ENCODE measurements around the gene NKIRAS2.

Gene NKIRAS2

DNA sequence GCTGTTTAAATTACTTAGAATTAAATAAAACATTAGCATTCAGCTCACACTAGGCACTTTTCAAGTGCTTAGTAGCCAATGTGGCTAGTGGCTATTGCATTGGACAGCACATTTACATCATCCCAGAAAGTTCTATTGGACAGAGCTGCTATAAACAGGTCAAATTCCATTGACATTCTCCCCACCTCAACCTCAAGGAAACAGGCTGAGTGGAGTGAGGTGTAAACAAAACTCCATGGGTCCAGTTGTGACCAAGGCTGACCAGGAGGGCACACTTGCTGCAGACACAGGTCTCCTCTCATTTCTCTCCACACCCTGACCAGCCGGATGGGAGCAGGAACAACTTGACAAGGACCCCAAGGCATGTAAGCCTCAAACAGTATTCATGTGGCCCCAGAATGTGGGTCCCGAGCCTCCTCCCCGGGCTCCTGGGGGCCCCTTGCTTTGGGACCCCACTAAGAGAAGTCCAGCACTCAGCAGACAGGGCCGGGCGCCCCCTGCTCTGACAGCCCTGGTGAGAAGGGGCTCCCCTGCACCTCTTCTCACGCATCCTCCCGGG lies 30.0 kb downstream of the NKIRAS2 start:
- no peak for DNase-seq (ENCODE audit: low read depth in 2 of 2)
- TF ChIP-seq, protein P1, sequence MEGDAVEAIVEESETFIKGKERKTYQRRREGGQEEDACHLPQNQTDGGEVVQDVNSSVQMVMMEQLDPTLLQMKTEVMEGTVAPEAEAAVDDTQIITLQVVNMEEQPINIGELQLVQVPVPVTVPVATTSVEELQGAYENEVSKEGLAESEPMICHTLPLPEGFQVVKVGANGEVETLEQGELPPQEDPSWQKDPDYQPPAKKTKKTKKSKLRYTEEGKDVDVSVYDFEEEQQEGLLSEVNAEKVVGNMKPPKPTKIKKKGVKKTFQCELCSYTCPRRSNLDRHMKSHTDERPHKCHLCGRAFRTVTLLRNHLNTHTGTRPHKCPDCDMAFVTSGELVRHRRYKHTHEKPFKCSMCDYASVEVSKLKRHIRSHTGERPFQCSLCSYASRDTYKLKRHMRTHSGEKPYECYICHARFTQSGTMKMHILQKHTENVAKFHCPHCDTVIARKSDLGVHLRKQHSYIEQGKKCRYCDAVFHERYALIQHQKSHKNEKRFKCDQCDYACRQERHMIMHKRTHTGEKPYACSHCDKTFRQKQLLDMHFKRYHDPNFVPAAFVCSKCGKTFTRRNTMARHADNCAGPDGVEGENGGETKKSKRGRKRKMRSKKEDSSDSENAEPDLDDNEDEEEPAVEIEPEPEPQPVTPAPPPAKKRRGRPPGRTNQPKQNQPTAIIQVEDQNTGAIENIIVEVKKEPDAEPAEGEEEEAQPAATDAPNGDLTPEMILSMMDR (IDR thresholded peaks at IDR 0.05; ENCODE audit: low read depth, low read length), result no peak
- peak overlapping the region; percentile 42 to 49 for H3K4me3 ChIP-seq (replicated peaks in 1 of 2; ENCODE audit: low read depth in 2 of 2, low read length in 2 of 2)

DNA sequence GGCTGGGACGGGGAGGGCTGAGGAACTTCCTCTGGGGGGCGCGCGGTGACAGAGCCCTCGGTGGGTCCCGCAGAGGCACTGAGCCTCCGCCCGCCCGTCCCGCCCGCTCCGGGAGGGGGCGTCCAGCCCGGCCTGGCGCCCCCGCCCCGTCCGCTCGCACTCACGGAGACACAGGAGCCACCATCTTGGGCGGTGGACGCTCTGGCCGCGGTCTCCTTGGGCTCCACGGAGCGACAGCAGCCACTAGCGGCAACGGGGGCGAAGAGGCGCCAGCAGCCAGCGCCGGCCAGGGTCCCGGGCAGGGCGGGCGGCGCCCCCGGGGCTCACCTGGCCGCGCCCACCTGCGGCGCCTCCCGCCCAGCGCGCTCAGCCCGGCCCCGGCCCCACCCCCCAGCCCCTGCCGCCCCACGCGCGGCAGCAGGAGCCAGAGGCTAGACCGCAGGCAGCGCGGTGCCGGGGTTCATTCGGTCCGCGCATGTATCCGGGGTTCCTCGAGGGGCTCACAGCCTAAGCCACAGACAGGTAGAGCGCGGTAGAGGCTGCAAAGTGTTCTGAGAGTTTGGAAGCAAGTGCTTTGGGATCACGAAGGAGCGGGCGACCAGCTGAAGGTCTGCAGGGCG lies 30.6 kb downstream of the NKIRAS2 start, which contains the start of gene C17orf113:
C17orf113 (minus strand) TSS at position 209 of the 620 bp plus-strand sequence. CDS start 7,225 bp downstream, outside the sequence.
- TF ChIP-seq, protein P1 (IDR thresholded peaks at IDR 0.05; ENCODE audit: low read depth, low read length), result no peak
- H3K4me3 ChIP-seq (replicated peaks in 1 of 2; ENCODE audit: low read depth in 2 of 2, low read length in 2 of 2), result peak within 1 kb of the TSS; percentile 42 to 49
- peak in 1 of 2 donors; percentile 29 for DNase-seq (ENCODE audit: low read depth in 2 of 2)

DNA sequence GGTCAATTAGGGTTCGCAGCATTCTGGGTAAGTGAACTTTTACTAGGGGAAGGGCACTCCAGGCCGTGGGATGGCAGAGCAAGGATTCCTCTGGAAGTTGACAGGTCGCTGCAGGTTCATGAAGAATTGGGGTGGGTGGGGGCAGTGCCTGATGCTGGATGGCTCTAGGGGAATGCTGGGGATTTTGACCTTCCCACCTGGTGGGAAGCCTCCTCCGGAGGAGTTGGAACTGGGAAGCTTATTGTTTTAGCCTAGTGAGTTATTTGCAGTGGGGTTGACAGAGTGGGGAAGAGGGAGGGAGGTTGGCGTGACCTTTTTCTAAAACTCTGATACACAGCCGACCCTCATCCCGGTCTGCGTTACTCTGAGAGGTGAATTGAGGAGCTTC lies 31.1 kb downstream of the NKIRAS2 start:
- DNase-seq (ENCODE audit: low read depth in 2 of 2), result no peak
- TF ChIP-seq, protein P1 (IDR thresholded peaks at IDR 0.05; ENCODE audit: low read depth, low read length), result no peak
- no peak overlapping the region for H3K4me3 ChIP-seq (replicated peaks in 1 of 2; ENCODE audit: low read depth in 2 of 2, low read length in 2 of 2)

DNA sequence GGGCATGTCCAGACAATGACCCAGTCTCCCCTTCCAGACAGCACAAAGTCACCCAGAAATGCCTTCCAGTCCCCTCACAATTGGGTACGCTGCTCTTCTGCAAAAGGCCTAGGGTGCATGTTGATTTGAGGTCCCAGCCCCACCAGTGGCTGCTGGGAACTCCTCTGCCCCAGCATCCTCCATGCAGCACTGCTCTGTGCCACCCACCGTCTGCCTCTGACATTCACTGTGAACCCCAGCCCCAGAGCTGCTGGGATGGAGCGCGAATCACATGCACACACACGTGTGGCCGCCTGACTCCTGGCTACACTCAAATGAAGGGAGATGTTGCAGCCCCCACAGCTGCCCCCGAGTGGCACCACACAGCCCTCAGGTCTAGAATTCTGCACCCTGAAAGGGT lies 31.8 kb downstream of the NKIRAS2 start:
- H3K4me3 ChIP-seq (replicated peaks in 1 of 2; ENCODE audit: low read depth in 2 of 2, low read length in 2 of 2), result no peak overlapping the region
- DNase-seq (ENCODE audit: low read depth in 2 of 2), result no peak
- TF ChIP-seq, protein P1 (IDR thresholded peaks at IDR 0.05; ENCODE audit: low read depth, low read length), result no peak

DNA sequence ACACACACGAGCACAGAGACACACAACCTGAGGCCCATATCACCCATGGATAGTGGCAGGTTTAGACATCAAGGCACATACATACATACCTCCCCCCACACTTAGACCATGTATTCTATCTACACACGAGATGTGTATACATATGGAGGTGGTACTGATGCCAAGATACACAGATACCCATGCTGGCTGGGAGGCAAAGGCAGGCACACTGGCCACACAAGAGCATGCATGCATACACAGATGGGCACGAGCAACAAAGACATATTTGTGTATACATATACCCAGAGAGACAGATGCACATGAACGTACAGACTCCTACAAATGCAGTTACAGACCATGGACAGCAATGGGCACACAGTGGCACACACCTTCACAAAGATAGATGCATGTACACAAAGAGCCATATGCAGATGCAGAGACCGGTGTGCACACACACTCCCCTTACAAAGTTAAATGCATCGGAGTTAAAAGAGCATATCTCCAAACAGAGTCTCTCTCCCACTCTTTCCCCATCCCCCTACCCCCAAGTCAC lies 32.5 kb downstream of the NKIRAS2 start:
- no peak for DNase-seq (ENCODE audit: low read depth in 2 of 2)
- H3K4me3 ChIP-seq (replicated peaks in 1 of 2; ENCODE audit: low read depth in 2 of 2, low read length in 2 of 2), result no peak overlapping the region
- TF ChIP-seq, protein P1 (IDR thresholded peaks at IDR 0.05; ENCODE audit: low read depth, low read length), result no peak

DNA sequence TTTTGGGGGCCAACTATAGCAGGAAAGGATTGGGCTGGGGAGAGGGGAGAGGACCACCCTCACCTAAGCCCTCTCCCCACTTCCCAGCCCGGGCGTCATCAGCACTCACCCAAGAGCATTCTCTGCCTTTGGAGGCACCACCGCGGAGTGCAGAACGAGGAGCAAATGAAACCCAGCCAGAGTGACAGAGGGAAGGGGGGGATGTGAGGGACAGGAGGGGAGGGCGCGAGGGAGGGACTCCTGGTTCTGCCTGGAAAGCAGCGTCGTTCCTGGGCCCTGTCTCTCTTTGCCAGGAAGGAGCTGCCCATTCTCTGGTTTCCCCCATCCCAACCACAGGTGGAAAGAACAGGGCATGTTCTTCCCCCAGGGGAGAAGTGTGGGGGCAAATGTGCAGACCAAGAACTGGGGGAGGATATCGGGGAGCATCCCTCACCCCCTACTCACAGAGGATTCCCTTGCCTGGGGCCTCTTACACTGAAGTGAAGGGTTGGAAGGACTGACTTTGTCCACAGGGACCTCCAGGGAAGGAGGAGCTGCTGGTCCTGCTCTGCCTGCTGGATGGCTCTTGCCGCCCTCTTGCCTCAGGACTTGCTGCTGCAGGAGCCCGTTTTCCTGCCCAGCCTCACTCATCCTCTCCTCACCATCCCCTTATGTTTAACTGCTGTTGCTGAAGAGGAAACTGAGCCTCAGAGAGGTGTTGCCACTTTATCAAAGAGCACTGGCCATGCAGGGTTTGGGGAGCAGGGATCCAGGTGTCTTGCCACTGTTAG lies 34.0 kb downstream of the NKIRAS2 start:
- no peak for DNase-seq (ENCODE audit: low read depth in 2 of 2)
- TF ChIP-seq, protein P1 (IDR thresholded peaks at IDR 0.05; ENCODE audit: low read depth, low read length), result no peak
- no peak overlapping the region for H3K4me3 ChIP-seq (replicated peaks in 1 of 2; ENCODE audit: low read depth in 2 of 2, low read length in 2 of 2)

All from cardiac fibroblast (primary cell).